CD4-positive, alpha-beta T cell treated with Interleukin-2 at 100 ng/mL for 4 hours (primary cell): Measurements from ENCODE around the gene CSRP1.
"Not testable (repeated sequence)": the region's sequence is repeated elsewhere in the genome, so short reads cannot be mapped to it uniquely, and the experiment has no call there.

Experiments used
- DNase-seq: peaks from one replicate; pipeline ENCODE4 v3.0.0-alpha.2; 2020; ENCODE audit warnings: low spot score

CSRP1 gene

DNA sequence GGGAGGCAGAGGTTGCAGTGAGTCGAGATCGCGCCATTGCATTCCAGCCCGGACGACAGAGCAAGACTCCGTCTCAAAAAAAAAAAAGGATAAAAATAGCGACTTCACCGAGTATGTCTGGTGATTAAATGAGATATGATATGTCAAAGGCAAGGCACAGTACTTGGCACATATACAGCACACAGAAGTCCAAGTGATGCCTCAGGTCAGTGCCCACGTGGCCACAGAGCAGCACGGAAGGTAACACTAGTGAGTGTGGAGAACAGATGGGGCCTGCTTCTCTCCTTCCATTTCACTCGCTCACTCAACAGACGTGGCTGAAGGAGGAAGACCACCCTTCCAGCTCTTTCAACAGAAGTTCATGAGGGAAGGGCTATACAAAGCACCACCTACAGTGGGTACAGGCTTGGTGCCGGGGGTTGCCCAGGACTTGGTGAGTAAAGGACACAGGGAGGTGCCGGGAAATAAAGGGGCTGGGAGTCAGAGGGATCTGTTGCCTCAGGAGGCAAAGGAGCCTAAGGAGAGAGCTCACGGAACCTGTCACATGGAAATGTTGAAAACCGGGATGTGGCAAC, 8.9 kb downstream of the CSRP1 start:
- DNase-seq, result no peak

DNA sequence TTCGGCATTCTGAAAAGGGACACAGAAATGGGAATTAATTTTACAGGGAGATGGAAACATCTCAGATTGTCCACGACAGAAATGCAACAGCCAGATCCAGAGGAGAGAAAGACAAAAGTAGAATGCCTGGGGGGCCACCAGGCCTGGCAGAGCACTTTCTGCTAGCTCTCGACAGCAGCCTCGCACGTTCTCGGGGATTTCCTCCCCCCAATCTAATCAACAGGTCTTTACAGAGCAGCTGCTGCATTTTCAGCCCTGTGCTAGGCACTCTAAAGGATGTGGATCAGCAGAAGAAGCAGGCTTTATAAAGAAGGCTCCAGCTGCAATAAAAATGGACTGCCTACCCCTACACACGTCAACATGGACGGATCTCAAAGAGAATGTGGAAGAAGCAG, 10.6 kb downstream of the CSRP1 start:
- no peak for DNase-seq

DNA sequence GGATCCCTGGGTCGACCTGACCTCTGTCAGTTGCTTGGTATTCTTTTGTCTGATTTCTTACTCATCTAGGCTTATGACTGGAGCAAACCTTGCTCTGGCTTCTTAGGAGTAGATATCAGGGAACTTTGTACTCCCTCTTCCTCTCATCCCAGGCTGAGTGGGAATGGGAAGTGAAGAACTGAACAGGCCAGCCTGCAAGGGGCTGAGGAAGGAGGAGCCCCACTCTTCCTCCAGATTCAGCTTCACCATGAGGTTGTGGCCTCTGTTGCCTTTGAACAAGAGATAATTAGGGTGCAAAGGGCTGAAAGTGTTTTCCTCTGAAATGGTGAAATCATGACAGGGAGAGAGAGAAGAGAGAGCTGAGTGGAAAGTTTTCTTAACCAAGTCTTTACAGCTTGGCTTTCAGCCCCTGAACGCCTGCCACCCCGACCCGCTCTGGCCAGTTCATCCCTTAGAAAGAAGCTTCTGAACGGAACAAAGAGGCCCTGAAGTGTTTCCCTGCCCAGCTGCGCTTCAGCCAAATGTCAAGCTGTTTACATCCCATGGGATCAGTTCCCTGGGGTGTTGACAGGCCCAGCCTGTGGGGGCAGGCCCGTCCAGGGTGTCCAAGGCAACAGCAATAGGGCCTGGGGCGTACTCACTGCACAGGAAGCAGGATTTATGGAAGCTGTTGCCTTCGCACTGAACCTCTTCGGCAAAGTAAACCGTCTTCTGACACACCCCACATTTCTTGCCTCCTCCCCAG, 11.2 kb downstream of the CSRP1 start:
- no peak for DNase-seq

DNA sequence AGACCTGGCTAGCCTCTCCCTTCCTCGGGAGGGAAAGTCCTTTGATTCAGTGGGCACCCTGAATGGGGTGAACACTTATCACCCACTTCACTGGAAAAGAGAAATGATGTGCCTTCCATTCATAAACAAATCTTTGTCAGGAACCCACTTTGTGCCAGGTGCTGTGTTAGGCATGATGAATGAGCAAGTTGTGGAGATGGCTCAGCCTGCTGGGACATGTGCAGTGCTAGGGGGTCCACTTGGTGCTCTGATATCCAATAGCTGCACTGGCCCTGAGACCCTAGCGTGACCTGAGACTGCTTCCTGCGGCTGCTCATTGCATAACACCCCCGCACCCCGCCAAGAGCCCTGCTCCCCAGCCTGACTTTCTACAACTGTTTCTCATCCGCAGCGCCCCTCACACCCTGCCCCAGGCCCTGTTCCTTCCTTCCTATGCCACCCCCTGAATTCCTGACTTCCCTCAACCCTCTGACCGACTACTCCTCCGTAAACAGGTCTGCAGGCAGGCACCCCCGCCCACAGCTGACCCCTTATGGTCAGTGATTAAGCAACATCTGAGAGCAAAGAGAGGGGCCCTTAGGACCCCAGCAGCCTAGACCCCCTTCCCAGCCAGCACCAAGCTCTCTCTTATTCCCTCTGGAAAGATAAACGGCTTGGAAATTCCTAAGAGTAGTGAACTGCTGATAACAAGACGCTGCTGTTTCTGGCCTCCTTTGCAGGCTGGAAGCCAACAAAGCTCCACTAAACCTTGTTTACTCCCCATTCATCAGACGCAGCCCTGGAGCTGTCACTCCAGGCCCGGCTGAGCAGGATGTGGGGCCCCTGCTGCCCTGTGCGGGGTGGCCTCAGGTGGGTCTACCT, 12.9 kb downstream of the CSRP1 start:
- no peak for DNase-seq

DNA sequence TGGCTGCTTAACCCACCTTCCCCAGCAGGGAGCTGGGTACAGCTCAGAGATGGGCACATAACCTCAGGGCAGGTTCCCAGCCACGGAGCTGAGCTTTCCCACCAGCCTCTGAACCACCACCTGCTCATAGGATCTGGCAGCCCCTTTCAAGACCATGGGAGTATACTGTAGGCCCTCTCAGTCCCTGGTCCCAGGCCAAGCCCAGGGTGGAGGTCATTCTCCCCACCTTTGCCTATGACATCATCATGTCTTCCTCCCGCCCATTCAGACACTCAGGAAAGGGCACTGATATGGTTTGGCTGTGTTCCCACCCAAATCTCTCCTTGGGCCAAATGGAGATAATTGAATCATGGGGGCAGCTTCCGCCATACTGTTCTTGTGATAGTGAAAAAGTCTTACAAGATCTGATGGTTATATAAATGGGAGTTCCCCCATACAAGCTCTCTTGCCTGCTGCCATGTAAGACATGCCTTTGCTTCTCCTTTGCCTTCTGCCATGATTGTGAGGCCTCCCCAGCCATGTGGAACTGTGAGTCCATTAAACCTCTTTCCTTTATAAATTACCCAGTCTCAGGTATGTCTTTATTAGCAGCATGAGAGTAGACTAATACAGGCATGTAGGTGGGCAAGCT, 13.8 kb downstream of the CSRP1 start:
- not testable (repeated sequence) for DNase-seq

DNA sequence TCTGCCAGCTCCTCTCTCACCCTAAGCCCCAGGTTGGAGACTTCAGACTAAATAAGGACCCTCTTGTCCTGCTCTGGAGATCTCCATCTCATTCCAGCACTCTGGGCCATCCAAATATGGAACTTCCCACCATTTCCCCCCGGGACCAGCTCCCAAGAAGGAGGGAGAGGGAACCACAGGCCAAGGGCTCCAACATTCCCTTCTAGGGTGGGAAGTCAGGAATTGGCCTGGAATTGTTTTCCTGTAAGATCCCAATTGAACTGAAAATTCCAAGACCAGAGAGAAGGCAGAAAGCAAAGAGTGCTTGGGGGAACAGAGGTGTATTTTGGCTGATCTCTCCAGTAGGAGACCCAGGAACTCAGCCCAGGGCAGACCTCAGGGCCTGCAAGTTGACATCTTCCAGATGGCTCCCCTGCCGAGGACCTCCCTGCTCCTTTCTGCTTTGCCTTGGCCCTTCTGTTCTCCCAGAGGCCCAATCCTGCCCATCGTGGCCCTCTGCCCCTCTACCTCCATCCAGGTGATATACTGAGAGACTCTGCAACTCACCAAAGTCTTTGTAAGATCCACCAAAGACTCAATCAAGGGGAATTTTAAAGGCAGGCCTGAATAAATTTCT, 14.9 kb downstream of the CSRP1 start:
- DNase-seq, result no peak

DNA sequence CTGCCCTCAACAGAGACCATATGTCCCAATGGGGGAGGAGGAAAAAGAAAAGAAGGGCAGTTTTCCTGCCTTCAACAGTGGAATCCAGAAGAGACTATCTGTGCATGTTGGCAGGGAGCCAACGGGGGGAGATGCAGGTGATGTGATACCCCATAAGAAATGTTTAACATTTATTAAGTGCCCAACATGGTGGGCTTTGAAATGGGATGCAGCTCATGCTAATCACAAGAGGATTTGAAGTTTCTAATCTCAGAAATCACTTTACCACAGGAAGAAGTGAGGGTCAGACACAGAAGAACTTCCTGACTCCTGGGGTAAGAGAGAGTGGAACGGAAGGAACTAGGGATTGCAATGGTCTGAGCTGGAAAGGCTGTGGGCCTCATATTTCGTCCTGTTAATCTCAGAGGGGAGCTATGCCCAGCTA, 16.2 kb downstream of the CSRP1 start:
- no peak for DNase-seq

DNA sequence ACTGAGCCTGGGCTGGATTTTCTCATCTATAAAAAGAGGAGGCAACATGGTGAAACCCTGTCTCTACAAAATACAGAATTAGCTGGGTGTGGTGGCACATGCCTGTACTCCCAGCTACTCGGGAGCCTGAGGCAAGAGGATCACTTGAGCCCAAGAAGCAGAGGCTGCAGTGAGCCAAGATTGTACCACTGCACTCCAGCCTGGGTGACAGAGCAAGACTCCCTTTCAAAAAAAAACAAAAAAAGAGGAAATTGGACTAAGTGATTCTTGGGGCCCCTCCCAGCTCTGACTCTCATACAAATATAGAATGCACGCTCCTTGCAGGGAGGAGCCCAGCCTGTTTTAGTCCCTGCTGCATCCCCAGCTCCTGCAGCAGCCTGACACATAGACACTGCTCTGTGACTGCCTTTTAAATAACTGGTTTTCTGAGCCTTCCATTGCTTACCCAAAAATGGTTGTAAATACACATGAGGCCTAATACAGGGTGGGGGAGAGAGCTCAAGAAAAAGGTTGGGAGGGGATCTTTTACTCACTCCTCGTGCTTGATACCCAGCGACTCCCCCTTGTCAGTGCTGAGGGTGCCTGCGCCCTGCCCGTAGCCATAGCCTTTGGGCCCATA, 17.2 kb downstream of the CSRP1 start:
- no peak for DNase-seq

DNA sequence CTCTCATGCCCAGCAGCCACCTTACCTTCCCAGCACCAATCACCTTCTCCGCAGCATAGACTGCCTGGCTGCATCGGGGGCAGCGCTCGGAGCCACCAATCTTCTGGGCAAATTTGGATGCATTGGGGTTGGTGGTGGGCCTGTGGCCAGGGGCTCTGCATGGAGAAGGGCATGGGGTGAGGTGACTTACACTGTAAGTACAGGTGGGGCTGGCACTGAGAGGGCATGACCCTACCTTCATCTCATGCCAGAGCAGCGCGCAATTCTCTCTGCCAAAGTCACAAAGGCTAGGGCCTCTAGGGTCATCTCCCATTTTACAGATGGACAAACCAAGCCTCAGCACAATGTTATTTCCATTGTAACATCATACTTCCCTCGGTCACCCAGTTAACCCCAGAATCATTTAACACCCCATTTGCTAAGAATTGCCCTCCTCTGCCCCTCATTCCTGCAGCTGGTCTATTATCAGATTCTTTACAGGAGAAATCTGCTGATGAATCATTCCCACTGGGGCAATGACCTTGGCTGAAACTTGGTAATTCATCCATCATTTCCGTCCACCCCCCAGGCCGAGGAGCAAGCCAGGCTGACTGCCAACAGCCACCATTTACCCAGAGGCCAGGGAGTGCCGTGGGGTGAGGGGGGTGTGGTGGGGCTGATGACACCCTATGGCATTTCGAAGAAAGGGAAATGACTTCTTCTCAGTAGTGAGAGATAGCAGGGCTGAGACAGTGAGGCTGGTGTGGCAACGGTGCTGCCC, 17.9 kb downstream of the CSRP1 start:
- DNase-seq, result no peak

DNA sequence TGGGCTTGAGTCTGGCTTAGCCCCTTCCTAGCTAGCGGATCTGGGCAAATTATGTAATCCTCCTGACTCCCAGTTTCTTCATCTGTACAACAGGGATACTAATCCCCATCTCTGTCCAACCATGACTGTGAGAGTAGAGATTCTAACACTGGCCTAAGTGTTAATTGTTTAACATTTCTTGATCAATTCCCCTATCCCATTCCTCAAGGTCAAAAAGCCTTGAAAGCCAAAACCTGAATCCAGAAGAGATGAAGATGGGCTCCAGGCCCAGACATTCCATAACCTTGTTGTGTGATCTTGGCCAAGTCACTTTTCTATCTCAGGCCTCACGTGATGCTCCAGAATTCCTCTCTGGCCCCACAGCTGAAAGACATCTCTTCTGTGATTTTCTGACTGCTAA, 19.2 kb downstream of the CSRP1 start:
- no peak for DNase-seq

DNA sequence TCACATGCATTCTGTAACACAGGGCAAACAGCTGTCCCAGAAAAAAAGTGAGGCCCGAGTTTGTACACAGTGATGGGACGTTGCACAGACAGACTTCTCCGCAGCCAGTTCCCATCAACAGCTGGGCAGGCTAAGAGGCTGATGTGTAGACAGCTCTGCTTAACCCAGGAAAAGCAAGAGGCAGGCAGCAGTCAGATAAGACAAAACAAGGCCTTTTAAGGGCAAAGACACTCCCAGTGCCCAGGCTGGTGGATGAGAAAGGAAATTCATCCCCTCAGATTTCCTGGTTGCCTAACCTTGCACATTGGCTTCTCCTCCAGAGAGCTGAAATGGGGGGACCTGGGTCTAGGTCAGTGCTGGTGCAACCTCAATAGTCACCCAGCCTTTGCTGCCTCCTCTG, 20.7 kb downstream of the CSRP1 start:
- no peak for DNase-seq

DNA sequence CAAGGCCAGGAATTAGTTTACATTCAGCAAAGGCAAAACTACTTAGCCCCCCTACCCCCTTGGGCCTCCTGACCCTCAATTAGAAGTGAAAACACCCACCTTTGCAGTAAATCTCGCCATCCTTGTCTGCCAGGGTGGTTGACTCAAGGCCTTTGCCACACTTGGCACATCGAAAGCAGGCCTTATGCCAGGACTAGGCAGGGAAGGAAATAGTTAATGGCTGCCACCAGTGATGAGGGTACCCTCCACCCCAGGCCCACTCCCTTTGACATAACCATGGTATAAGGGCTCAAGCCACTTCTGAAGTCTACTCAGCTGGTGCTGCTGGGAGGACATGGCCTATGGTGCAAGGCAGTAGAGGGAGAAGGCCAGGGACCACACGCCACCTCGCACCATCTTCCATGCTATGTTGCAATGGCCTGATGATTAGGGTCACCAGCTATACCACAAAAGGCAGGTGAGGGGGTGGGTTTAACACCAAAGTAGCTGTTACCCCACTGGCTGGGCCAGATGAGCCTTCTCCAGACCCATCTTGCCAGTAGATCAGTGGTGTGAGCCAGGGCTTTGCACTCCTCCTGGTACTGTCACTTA, 21.6 kb downstream of the CSRP1 start:
- no peak for DNase-seq

DNA sequence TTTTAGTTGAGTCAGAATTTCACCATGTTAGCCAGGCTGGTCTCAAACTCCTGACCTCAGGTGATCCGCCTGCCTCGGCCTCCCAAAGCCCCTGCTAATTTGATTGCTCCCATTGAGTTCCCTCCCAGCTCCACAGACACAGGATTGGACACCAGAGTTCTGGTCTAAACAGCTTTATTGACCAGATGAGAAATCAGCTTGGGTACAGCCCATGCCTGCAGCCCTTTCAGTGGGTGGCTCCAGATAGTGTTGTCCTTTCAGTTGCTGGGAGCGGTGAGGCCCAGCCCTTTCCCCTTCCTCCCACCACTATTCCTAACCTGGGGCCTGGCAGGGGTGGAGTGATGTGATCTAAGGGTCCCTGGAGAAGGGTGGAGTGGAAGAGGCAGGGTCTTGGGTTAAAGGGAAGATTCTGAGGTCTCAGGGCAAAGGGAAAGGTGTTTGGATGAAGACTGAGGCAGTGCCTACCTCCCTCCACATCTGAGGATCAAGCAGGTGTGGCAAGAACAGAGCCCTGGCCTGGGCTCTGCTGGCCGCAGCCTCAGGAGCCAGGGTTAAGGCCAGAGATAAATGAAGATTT, 23.5 kb downstream of the CSRP1 start:
- DNase-seq, result no peak

DNA sequence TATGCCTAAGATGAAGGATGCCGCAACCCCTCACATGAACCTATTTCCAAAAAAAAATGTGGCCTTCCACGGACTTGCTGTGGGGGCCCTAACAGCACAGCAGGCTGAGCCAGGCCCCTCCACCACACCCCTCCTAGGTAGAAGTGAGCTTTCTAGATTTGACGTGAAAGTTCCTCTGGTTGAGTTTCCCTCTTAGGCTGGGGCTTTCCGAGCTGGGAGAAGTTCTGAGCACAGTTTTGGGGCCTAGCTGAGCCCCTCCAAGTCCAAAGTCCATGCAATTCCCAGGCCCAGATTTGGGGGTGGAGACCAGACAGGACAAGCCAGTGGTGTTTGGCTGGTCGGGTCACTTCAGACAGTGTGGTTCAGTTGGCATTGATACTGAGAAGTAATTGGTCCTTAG, 24.2 kb downstream of the CSRP1 start:
- no peak for DNase-seq

DNA sequence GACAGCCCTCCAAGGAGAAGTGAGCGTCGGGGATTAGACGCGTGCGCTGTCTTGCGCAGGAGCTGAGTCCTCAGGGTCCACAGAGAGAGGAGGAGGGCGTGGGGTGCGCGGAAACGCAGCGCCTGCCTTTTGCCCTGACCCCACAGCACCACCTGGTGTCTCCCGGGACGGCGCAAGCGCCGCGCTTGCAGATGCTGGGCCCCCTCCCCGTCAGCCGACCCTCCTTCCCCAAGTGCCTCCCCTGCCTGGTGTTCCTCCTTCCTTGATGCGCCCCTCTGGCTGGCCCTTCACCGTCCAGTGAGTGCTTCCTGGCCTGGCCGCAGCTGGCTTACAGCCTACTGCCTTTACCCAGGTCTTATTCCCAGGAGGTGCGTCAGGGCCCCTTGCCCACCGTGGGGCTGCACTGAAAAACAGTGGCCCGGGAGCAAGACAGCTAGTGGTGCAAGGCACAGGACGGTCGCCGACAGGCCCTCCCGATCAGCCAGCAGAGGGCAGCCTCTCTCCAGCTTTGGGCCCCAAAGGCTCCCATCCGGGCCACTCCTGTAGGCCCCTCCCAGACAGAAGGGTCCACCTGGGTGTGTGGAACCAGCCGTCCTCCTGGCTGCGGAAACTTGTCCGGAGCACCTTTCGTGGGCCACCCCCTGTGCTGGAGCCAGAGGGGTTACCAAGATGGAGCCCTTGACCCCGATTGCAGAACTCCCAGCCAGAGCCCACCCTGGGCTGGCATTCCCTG, 25.0 kb downstream of the CSRP1 start:
- peak; percentile 82 for DNase-seq

DNA sequence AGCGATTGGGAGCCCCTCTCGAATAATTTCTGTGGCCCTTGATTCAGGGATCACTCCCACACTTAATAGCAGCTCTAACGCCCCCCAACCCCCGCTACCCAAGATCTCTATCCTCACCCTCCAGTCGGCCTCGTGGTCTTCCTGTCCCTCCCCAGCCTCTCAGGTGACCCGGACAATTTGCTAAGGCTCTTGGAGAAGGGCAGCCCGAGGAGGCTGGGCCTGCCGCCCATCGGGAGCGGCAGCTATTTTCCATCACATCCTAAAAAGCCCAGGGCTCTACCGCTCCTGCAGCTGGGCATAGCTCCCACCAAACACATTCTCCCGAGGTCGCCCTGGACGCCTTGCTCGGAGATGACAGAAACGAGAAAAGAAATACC, 25.9 kb downstream of the CSRP1 start:
- DNase-seq, result no peak

DNA sequence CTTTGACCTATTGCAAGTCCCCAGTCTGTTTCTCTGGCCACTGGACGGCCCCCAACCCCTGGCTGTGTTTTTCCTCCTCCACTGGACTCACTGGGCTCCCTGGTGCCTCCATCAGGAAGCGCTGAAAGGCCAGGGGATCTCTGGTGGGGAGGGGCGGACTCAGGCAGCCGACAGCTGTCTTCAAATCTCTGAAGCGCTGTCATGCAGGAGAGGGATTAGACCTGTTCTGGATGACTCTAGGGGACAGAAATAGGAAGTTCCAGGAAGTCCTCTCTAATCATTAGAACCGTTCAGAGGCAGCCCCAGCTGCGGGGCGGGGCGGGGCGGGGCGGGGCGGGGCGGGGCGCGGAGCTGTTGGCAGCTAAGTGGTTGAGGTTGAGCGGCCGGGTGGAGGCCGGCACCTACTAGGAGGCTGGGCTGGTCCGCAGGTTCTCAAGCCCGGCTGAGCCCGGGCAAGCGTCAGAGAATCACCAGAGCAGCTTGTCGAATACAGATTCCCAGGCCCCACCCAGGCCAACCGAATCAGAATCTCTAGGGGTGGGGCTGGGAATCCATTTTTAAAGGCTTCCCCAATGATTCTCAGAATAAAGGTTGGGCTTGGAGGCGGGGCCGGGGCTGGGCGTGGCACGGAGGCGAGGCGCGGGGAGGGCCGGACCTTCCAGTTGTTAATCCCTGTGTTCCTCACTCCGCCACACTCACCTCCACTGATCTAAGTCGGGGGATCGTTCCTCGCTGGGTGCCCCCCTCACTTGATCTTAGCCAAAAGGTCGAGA, 26.5 kb downstream of the CSRP1 start:
- DNase-seq, result peak; percentile 63

DNA sequence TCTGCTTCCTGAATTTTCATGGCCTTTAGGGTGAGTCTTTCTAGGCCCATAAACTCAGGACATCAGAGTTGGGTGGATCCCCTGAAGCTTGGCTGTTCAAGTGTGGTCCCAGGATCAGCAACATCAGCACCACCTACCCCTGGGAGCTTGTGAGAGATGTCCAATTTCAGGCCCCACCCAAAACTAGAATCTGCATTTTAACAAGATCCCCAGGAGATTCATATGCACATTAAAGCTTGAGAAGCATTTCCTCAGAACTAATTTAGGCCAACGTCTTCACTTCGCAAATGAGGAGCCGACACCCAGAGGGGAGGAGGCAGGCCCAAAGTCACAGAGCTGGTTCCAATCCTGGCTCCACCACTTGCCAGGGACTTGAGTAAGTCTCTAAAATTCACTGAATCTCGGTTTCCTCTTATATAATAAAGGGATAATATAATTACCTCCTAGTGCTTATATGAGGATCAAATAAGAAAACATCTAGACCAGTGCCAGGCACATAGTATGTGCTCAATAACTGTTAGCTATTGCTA, 27.7 kb downstream of the CSRP1 start:
- DNase-seq, result no peak

DNA sequence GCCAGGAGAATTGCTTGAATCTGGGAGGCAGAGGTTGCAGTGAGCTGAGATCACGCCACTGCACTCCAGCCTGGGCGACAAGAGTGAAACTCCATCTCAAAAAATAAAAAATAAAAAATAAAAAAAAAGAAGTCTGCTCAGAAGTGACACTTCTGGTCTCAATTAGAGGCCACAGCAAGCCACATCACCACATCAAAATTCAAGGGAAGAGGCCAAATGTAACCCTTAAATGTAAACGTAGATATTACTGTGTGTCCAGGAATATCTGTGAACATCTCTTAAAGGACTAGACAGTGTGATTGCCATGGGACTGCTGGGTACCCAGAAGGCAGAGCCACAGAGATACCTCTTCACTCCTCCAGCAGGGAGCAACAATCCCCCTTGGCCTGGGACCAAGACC, 28.3 kb downstream of the CSRP1 start:
- DNase-seq, result not testable (repeated sequence)
